ENCODE data around the gene BTBD9. TPM values are rescaled to one million over a fixed set of nuclear protein-coding genes. Genes with fewer than 3 reads are reported as not detected.

Gene BTBD9
- total RNA-seq, 1 donor from 2014 or later: 10.3 TPM

- H3K9me3 Mint-ChIP-seq (ENCODE audit: unreplicated experiment): no peaks in the 10 kb centered on the region
- H3K4me1 Mint-ChIP-seq (ENCODE audit: unreplicated experiment): peaks cover 14% of the 10 kb centered on the region
- no peaks in the 10 kb centered on the region for H3K27me3 Mint-ChIP-seq (ENCODE audit: unreplicated experiment)
- peaks cover 3% of the 10 kb centered on the region for H3K36me3 Mint-ChIP-seq (ENCODE audit: low read depth, unreplicated experiment)
- no peak overlapping the region for H3K27ac Mint-ChIP-seq (ENCODE audit: unreplicated experiment)
- no peak for DNase-seq (ENCODE audit: low spot score)
- no peak overlapping the region for H3K4me3 Mint-ChIP-seq (ENCODE audit: unreplicated experiment)
- no peak for TF ChIP-seq CTCF (IDR thresholded peaks at IDR 0.05; ENCODE audit: unreplicated experiment)
Measured at GRCh38 chr6:38612143-38612965, 27.4 kb downstream of the BTBD9 start.

DNA sequence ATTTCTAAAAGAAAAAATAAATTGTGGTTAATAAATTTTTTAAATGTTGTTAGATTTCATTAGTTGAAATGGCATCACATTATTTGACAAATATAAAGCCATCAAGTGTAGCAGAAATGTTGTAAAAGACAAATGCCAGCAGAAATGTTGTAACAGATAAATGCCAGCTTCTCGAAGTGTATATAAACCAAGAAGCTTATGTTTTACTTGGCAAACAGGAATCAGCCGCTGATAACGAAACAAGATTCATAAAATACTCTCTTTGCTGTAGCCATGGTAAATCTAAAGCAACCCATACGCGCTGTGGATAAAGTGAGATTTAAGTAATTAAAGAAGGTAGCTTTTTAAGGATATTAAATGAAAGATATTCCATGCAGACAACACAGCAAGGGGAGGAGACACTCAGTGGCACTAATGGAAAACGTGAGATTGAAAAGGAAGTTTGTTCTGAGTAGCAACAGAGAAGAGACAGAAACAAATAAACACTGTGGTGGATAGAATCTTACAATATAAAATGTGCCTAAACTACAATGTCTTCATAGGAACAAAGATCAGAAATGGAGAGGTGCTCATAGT, 29.6 kb downstream of the BTBD9 start:
- Mint-ChIP-seq H3K4me1 (ENCODE audit: unreplicated experiment) (peaks cover 14% of the 10 kb centered on the region), H3K36me3 (ENCODE audit: low read depth, unreplicated experiment) (no peaks in the 10 kb centered on the region), H3K9me3 (ENCODE audit: unreplicated experiment) (no peaks in the 10 kb centered on the region), H3K4me3 (ENCODE audit: unreplicated experiment) (no peak overlapping the region), H3K27me3 (ENCODE audit: unreplicated experiment) (no peaks in the 10 kb centered on the region), H3K27ac (ENCODE audit: unreplicated experiment) (no peak overlapping the region)
- no peak for TF ChIP-seq CTCF (IDR thresholded peaks at IDR 0.05; ENCODE audit: unreplicated experiment)
- no peak for DNase-seq (ENCODE audit: low spot score)

- no peak for DNase-seq (ENCODE audit: low spot score)
- no peaks in the 10 kb centered on the region for H3K9me3 Mint-ChIP-seq (ENCODE audit: unreplicated experiment)
- H3K4me3 Mint-ChIP-seq (ENCODE audit: unreplicated experiment): no peak overlapping the region
- H3K4me1 Mint-ChIP-seq (ENCODE audit: unreplicated experiment): peaks cover 7% of the 10 kb centered on the region
- no peaks in the 10 kb centered on the region for H3K36me3 Mint-ChIP-seq (ENCODE audit: low read depth, unreplicated experiment)
- TF ChIP-seq CTCF (IDR thresholded peaks at IDR 0.05; ENCODE audit: unreplicated experiment): no peak
- no peak overlapping the region for H3K27ac Mint-ChIP-seq (ENCODE audit: unreplicated experiment)
- H3K27me3 Mint-ChIP-seq (ENCODE audit: unreplicated experiment): no peaks in the 10 kb centered on the region
Measured at GRCh38 chr6:38604700-38605099, 35.0 kb downstream of the BTBD9 start.

GRCh38 chr6:38603966-38604365, 35.8 kb downstream of the BTBD9 start:
- Mint-ChIP-seq H3K9me3 (ENCODE audit: unreplicated experiment) (no peaks in the 10 kb centered on the region), H3K4me1 (ENCODE audit: unreplicated experiment) (peaks cover 7% of the 10 kb centered on the region), H3K36me3 (ENCODE audit: low read depth, unreplicated experiment) (no peaks in the 10 kb centered on the region), H3K27ac (ENCODE audit: unreplicated experiment) (no peak overlapping the region), H3K4me3 (ENCODE audit: unreplicated experiment) (no peak overlapping the region), H3K27me3 (ENCODE audit: unreplicated experiment) (no peaks in the 10 kb centered on the region)
- TF ChIP-seq CTCF (IDR thresholded peaks at IDR 0.05; ENCODE audit: unreplicated experiment): no peak
- DNase-seq (ENCODE audit: low spot score): no peak

DNA sequence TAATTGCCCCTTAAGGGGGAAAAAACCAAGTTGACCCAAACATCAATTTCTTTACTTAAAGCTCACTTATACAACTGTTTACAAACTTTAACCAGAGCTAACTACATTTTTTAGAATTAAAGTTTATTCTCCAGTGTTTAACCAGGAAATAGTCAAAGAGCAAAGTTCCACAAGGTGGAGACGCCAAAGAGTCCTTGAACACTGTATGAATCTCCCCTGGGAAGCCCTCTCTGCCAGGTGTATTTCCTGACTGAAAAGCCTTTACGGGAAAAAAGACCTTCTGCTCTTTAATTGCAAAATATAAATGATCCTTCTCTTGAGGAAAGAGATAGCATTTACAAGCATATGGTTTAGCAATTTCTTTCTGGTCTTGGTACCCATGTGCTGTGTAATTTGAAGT, 36.2 kb downstream of the BTBD9 start:
- TF ChIP-seq CTCF (IDR thresholded peaks at IDR 0.05; ENCODE audit: unreplicated experiment): no peak
- Mint-ChIP-seq H3K27ac (ENCODE audit: unreplicated experiment) (no peak overlapping the region), H3K27me3 (ENCODE audit: unreplicated experiment) (no peaks in the 10 kb centered on the region), H3K9me3 (ENCODE audit: unreplicated experiment) (no peaks in the 10 kb centered on the region), H3K36me3 (ENCODE audit: low read depth, unreplicated experiment) (no peaks in the 10 kb centered on the region), H3K4me3 (ENCODE audit: unreplicated experiment) (no peak overlapping the region), H3K4me1 (ENCODE audit: unreplicated experiment) (peaks cover 7% of the 10 kb centered on the region)
- DNase-seq (ENCODE audit: low spot score): no peak

Data from endothelial cell (in vitro differentiated cells).